ENCODE measurements around the gene ACSL6.

The ACSL6 gene

GRCh38 chr5:131932235-131932634, 79.2 kb downstream of the ACSL6 start:
- Histone ChIP-seq H3K27me3 (replicated peaks; ENCODE audit: control insufficient read depth, insufficient read depth, low read length) (no peaks in the 10 kb centered on the region), H3K36me3 (ENCODE audit: control insufficient read depth, insufficient read depth, low read length) (no peaks in the 10 kb centered on the region), H3K4me3 (replicated peaks; ENCODE audit: low read depth, low read length) (no peak overlapping the region)
- no peak for TF ChIP-seq CTCF (IDR thresholded peaks at IDR 0.05; ENCODE audit: insufficient read depth, low read length, poor library complexity, severe bottlenecking)
- DNase-seq (ENCODE audit: extremely low read depth, insufficient read length): no peak

- TF ChIP-seq CTCF (IDR thresholded peaks at IDR 0.05; ENCODE audit: insufficient read depth, low read length, poor library complexity, severe bottlenecking): no peak
- no peak overlapping the region for H3K4me3 ChIP-seq (replicated peaks; ENCODE audit: low read depth, low read length)
- no peaks in the 10 kb centered on the region for H3K36me3 ChIP-seq (ENCODE audit: control insufficient read depth, insufficient read depth, low read length)
- no peaks in the 10 kb centered on the region for H3K27me3 ChIP-seq (replicated peaks; ENCODE audit: control insufficient read depth, insufficient read depth, low read length)
- DNase-seq (ENCODE audit: extremely low read depth, insufficient read length): no peak
Measured at GRCh38 chr5:131928957-131929356, 82.5 kb downstream of the ACSL6 start.

- no peak for DNase-seq (ENCODE audit: extremely low read depth, insufficient read length)
- H3K36me3 ChIP-seq (ENCODE audit: control insufficient read depth, insufficient read depth, low read length): no peaks in the 10 kb centered on the region
- no peaks in the 10 kb centered on the region for H3K27me3 ChIP-seq (replicated peaks; ENCODE audit: control insufficient read depth, insufficient read depth, low read length)
- no peak for TF ChIP-seq CTCF (IDR thresholded peaks at IDR 0.05; ENCODE audit: insufficient read depth, low read length, poor library complexity, severe bottlenecking)
- no peak overlapping the region for H3K4me3 ChIP-seq (replicated peaks; ENCODE audit: low read depth, low read length)
Measured at GRCh38 chr5:131926168-131926567, 85.3 kb downstream of the ACSL6 start.

- H3K27me3 ChIP-seq (replicated peaks; ENCODE audit: control insufficient read depth, insufficient read depth, low read length): no peaks in the 10 kb centered on the region
- H3K36me3 ChIP-seq (ENCODE audit: control insufficient read depth, insufficient read depth, low read length): no peaks in the 10 kb centered on the region
- no peak overlapping the region for H3K4me3 ChIP-seq (replicated peaks; ENCODE audit: low read depth, low read length)
- no peak for TF ChIP-seq CTCF (IDR thresholded peaks at IDR 0.05; ENCODE audit: insufficient read depth, low read length, poor library complexity, severe bottlenecking)
- DNase-seq (ENCODE audit: extremely low read depth, insufficient read length): no peak
Measured at GRCh38 chr5:131916481-131916880, 95.0 kb downstream of the ACSL6 start.

GRCh38 chr5:131914472-131914871, 97.0 kb downstream of the ACSL6 start:
- Histone ChIP-seq H3K27me3 (replicated peaks; ENCODE audit: control insufficient read depth, insufficient read depth, low read length) (no peaks in the 10 kb centered on the region), H3K36me3 (ENCODE audit: control insufficient read depth, insufficient read depth, low read length) (no peaks in the 10 kb centered on the region), H3K4me3 (replicated peaks; ENCODE audit: low read depth, low read length) (no peak overlapping the region)
- DNase-seq (ENCODE audit: extremely low read depth, insufficient read length): no peak
- no peak for TF ChIP-seq CTCF (IDR thresholded peaks at IDR 0.05; ENCODE audit: insufficient read depth, low read length, poor library complexity, severe bottlenecking)

GRCh38 chr5:131913603-131914002, 97.9 kb downstream of the ACSL6 start:
- no peaks in the 10 kb centered on the region for H3K36me3 ChIP-seq (ENCODE audit: control insufficient read depth, insufficient read depth, low read length)
- no peak overlapping the region for H3K4me3 ChIP-seq (replicated peaks; ENCODE audit: low read depth, low read length)
- H3K27me3 ChIP-seq (replicated peaks; ENCODE audit: control insufficient read depth, insufficient read depth, low read length): no peaks in the 10 kb centered on the region
- no peak for DNase-seq (ENCODE audit: extremely low read depth, insufficient read length)
- TF ChIP-seq CTCF (IDR thresholded peaks at IDR 0.05; ENCODE audit: insufficient read depth, low read length, poor library complexity, severe bottlenecking): no peak

Measured in GM06990 (cell line).